Activated T-helper 2 cell treated with anti-CD3 and anti-CD28 coated beads, Interferon-gamma antibody, Interleukin-2, Interleukin-4, amounts not matched to agents 10 μg/mL and 5 μg/mL and 100 μg/mL, durations not matched to agents 14 hours and 24 hours and 36 hours (primary cell): ENCODE data around the gene CASP1. TPM values are rescaled to one million over a fixed set of nuclear protein-coding genes. Genes with fewer than 3 reads are reported as not detected.

Experiments used
- DNase-seq: peaks from one replicate; pipeline ENCODE4 v3.0.0; 2021; ENCODE audit warnings: low spot score
- H3K27ac Mint-ChIP-seq: one replicate; pipeline ENCODE4 v1.8.0; 2021; ENCODE audit warnings: mixed read lengths
- H3K27me3 Mint-ChIP-seq: one replicate; pipeline ENCODE4 v1.8.0; 2021; ENCODE audit warnings: low read depth, mixed read lengths
- H3K36me3 Mint-ChIP-seq: one replicate; pipeline ENCODE4 v1.8.0; 2021; ENCODE audit warnings: low read depth, mixed read lengths
- H3K4me1 Mint-ChIP-seq: one replicate; pipeline ENCODE4 v1.8.0; 2021; ENCODE audit warnings: low read depth, mixed read lengths
- H3K4me3 Mint-ChIP-seq: one replicate; pipeline ENCODE4 v1.8.0; 2021; ENCODE audit warnings: low read depth, mild to moderate bottlenecking, moderate library complexity, mixed read lengths
- H3K9me3 Mint-ChIP-seq: one replicate; pipeline ENCODE4 v1.8.0; 2021; ENCODE audit warnings: mixed read lengths
- intact Hi-C: fragments of 100-400 bp; cut with micrococcal nuclease; formaldehyde crosslinking; loops from one replicate; pipeline ENCODE4 v1.15.1; 2023
- total RNA-seq: library from RNA; stranded (reverse); gene quantifications from 2 replicates; pipeline ENCODE4 v1.2.3, GENCODE V29; 2022

The CASP1 gene
- total RNA-seq, 1 donor from 2014 or later = 11.6 TPM

- no peak for DNase-seq
- H3K4me3 Mint-ChIP-seq = no peak overlapping the region
- intact Hi-C loops = loop anchor here (1.0 kb wide), 1 partner anchor 391 kb away; no protein-coding TSS in a partner anchor
- H3K27me3 Mint-ChIP-seq = peaks cover 1% of the 10 kb centered on the region
- no peak overlapping the region for H3K27ac Mint-ChIP-seq
- no peaks in the 10 kb centered on the region for H3K9me3 Mint-ChIP-seq
- H3K36me3 Mint-ChIP-seq = no peaks in the 10 kb centered on the region
- peaks cover 5% of the 10 kb centered on the region for H3K4me1 Mint-ChIP-seq
Measured at GRCh38 chr11:105000167-105000566, 34.8 kb downstream of the CASP1 start.

DNA sequence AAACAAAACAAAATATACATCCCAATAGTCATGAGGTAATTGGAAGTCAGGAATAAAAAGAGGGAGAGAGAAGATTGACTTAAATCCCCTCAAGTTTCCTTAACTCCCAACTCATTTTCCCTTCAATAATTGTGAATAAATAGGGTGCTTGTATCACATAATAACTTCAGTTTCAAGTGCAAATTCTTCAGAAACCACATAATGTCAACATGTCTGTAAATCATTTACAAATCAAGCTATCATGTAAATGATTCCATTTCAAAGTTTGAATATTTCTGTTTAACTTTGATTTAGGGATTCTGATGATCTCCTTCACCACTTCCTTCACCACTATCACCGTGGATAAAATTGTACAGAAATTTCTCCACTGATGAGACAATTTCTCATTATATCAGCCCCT lies 35.2 kb downstream of the CASP1 start:
- Mint-ChIP-seq H3K9me3 (no peaks in the 10 kb centered on the region), H3K27ac (no peak overlapping the region), H3K4me3 (no peak overlapping the region), H3K36me3 (no peaks in the 10 kb centered on the region), H3K27me3 (peaks cover 1% of the 10 kb centered on the region), H3K4me1 (peaks cover 5% of the 10 kb centered on the region)
- intact Hi-C loops = loop anchor here (1.0 to 5.0 kb wide), 2 partner anchors 47 to 390 kb away; no protein-coding TSS in a partner anchor
- DNase-seq = no peak

GRCh38 chr11:104997288-104997687 lies 37.7 kb downstream of the CASP1 start:
- Mint-ChIP-seq H3K36me3 (no peaks in the 10 kb centered on the region), H3K4me1 (peaks cover 5% of the 10 kb centered on the region), H3K9me3 (no peaks in the 10 kb centered on the region), H3K27ac (no peak overlapping the region), H3K4me3 (no peak overlapping the region), H3K27me3 (no peaks in the 10 kb centered on the region)
- intact Hi-C loops = loop anchor here (5.0 kb wide), 1 partner anchor 45 kb away; no protein-coding TSS in a partner anchor
- no peak for DNase-seq

- DNase-seq = no peak
- intact Hi-C loops = loop anchor here (5.0 kb wide), 1 partner anchor 43 kb away; no protein-coding TSS in a partner anchor
- no peak overlapping the region for H3K4me3 Mint-ChIP-seq
- no peak overlapping the region for H3K27ac Mint-ChIP-seq
- H3K36me3 Mint-ChIP-seq = no peaks in the 10 kb centered on the region
- H3K27me3 Mint-ChIP-seq = peaks cover 8% of the 10 kb centered on the region
- H3K9me3 Mint-ChIP-seq = no peaks in the 10 kb centered on the region
- H3K4me1 Mint-ChIP-seq = no peaks in the 10 kb centered on the region
Measured at GRCh38 chr11:104995001-104995408, 39.9 kb downstream of the CASP1 start.

- DNase-seq = no peak
- H3K27me3 Mint-ChIP-seq = peaks cover 16% of the 10 kb centered on the region
- H3K9me3 Mint-ChIP-seq = no peaks in the 10 kb centered on the region
- no peaks in the 10 kb centered on the region for H3K4me1 Mint-ChIP-seq
- H3K4me3 Mint-ChIP-seq = no peak overlapping the region
- intact Hi-C loops = no loop called here
- no peaks in the 10 kb centered on the region for H3K36me3 Mint-ChIP-seq
- no peak overlapping the region for H3K27ac Mint-ChIP-seq
Measured at GRCh38 chr11:104992781-104993180, 42.2 kb downstream of the CASP1 start.

DNA sequence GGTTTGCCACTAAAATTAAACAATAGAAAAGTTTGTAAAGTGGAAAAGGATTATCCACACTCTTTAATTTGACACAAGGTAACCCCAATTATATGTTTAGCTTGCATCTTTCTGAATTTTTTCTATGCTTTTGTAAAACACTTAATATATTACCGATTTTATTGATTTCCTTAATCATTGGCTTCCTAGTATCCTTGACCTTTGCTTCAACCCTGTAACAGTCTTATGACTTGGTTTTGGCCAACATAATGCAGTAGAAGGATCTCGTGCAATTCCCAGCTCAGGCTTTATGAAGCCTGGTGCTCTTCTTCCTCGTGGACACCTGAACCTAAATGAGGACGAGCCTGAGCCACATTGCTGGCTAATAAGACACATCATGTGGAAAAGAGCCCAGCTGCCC lies 43.0 kb downstream of the CASP1 start:
- Mint-ChIP-seq H3K27me3 (peaks cover 17% of the 10 kb centered on the region), H3K27ac (no peak overlapping the region), H3K9me3 (no peaks in the 10 kb centered on the region), H3K4me3 (no peak overlapping the region), H3K4me1 (no peaks in the 10 kb centered on the region), H3K36me3 (no peaks in the 10 kb centered on the region)
- intact Hi-C loops = no loop called here
- no peak for DNase-seq

DNA sequence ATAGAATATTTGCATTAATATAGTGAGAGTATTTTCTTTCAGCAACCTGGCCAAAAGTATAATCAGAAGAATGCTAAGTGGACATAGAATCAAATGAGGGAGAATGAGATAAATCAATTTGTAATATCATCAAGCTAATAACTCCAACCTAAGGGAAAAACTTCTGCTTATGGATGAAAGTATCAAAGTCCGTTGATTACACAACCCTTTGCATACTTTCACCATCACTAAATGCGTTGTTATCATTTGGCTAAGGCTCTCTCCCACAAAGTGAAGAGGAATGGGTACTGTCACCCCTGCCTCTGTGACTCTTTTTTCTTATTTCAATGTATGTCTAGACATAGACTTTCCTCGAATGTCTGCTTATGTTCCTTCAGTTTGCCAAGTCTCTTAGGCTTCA lies 50.1 kb downstream of the CASP1 start:
- H3K9me3 Mint-ChIP-seq = no peaks in the 10 kb centered on the region
- H3K27ac Mint-ChIP-seq = no peak overlapping the region
- no peak overlapping the region for H3K4me3 Mint-ChIP-seq
- H3K27me3 Mint-ChIP-seq = peaks cover 13% of the 10 kb centered on the region
- intact Hi-C loops = no loop called here
- no peak for DNase-seq
- H3K36me3 Mint-ChIP-seq = no peaks in the 10 kb centered on the region
- no peaks in the 10 kb centered on the region for H3K4me1 Mint-ChIP-seq

DNA sequence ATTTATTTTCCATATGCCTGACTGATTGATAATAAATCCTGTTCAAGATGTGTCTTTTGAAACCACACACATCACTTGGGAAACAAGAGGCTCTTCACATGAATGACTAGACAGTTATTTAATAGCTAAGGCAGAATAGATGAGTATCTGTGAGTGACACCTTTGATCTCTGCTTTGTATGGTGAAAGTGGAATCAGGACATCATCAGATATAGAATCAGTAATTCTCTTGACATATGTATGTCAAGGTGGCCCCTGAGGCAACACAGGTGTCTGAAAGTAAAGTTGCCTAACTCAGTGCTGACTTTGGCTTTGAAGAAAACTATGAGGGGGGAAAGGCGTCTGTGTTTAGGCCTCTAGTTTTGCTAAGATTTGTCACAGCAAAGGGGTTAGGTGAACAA lies 55.1 kb downstream of the CASP1 start:
- intact Hi-C loops = no loop called here
- H3K36me3 Mint-ChIP-seq = no peaks in the 10 kb centered on the region
- peaks cover 5% of the 10 kb centered on the region for H3K27me3 Mint-ChIP-seq
- H3K4me1 Mint-ChIP-seq = no peaks in the 10 kb centered on the region
- H3K27ac Mint-ChIP-seq = no peak overlapping the region
- DNase-seq = no peak
- H3K9me3 Mint-ChIP-seq = no peaks in the 10 kb centered on the region
- no peak overlapping the region for H3K4me3 Mint-ChIP-seq

Other genes with a start within 250 kb of the CASP1 start
- not detected in 2 replicates for gene CASP12, start 136.7 kb downstream of the CASP1 start, total RNA-seq
- 31.1 and 32.0 TPM in 2 replicates for gene CASP4, start 66.6 kb downstream of the CASP1 start, total RNA-seq
- gene CASP5, start 12.0 kb downstream of the CASP1 start, total RNA-seq = not detected in 2 replicates
- 5.2 and 5.8 TPM in 2 replicates for gene CARD16, start 10.2 kb upstream of the CASP1 start, total RNA-seq
- gene CARD18, start 104.6 kb upstream of the CASP1 start, total RNA-seq = not detected in 2 replicates